Measurements from ENCODE around the gene HPSE2. TPM values are rescaled to one million over a fixed set of nuclear protein-coding genes. Genes with fewer than 3 reads are reported as not detected.

HPSE2 gene
- total RNA-seq, 1 donor from 2014 or later: not detected

DNA sequence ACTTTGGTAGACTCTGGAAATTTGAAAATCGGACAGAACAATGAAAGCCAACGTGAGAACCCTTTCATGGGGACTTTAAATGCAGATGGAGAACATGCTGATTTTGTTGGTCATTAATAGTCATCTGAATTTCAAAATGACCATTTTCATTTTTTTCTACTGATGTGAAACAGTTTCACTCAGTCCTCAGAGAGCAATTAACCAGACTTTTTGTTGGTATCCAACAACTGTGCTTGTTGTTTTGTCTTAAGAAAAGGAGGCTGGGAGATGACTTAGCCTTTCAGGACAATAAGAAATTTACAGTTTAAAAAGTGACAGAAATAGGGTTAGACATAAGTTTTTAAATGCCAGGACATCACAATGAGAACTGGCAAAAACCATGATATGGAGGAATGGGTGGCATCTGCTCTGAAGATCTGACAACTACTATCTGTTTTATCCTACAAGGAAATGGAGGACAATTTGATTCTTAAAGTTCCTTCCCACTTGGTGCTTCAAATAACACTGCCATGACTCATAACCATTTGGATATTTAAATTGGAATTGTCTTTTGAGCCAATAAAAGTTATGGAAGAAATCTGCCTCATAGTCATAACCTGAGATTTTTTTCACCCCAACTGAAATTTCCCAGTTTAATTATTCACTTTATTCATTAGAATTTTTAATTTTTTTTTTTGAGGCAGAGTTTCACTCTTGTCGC lies 701.8 kb downstream of the HPSE2 start:
- FAIRE-seq (no peak), DNase-seq (ENCODE audit: low read depth) (peak; percentile 19)
- Histone ChIP-seq H3K27me3 (ENCODE audit: control insufficient read depth, insufficient read depth, low read length) (no peaks in the 10 kb centered on the region), H3K36me3 (ENCODE audit: control insufficient read depth, insufficient read depth, low read length) (no peaks in the 10 kb centered on the region), H3K4me3 (ENCODE audit: low read depth, low read length) (no peak overlapping the region)
- TF ChIP-seq, protein P1, sequence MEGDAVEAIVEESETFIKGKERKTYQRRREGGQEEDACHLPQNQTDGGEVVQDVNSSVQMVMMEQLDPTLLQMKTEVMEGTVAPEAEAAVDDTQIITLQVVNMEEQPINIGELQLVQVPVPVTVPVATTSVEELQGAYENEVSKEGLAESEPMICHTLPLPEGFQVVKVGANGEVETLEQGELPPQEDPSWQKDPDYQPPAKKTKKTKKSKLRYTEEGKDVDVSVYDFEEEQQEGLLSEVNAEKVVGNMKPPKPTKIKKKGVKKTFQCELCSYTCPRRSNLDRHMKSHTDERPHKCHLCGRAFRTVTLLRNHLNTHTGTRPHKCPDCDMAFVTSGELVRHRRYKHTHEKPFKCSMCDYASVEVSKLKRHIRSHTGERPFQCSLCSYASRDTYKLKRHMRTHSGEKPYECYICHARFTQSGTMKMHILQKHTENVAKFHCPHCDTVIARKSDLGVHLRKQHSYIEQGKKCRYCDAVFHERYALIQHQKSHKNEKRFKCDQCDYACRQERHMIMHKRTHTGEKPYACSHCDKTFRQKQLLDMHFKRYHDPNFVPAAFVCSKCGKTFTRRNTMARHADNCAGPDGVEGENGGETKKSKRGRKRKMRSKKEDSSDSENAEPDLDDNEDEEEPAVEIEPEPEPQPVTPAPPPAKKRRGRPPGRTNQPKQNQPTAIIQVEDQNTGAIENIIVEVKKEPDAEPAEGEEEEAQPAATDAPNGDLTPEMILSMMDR (IDR thresholded peaks at IDR 0.05; ENCODE audit: insufficient read depth, low read length, severe bottlenecking): no peak

- FAIRE-seq: no peak
Observed at GRCh38 chr10:98533241-98533640, 702.4 kb downstream of the HPSE2 start.

DNA sequence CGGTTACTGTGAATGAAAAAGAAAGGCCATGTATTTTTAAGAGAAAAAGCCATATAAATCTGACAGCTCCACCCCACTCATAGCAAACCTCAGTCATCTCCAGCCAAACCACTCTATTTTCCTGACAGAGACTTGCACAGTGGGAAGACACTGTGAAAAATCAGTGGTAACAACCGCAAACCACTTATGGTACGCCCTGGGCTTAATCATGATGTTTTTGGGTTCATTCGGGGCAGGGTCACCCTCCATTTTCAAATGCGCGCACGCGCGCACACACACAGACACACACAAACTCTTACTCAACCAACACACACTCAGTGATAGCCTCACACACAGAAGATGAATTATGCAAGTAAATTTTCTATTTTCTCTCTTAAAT lies 706.9 kb downstream of the HPSE2 start:
- no peaks in the 10 kb centered on the region for H3K27me3 ChIP-seq (ENCODE audit: control insufficient read depth, insufficient read depth, low read length)
- no peak for DNase-seq (ENCODE audit: low read depth)
- no peak for FAIRE-seq
- H3K36me3 ChIP-seq (ENCODE audit: control insufficient read depth, insufficient read depth, low read length): no peaks in the 10 kb centered on the region
- no peak overlapping the region for H3K4me3 ChIP-seq (ENCODE audit: low read depth, low read length)
- TF ChIP-seq, protein P1 (IDR thresholded peaks at IDR 0.05; ENCODE audit: insufficient read depth, low read length, severe bottlenecking): no peak

More at GRCh38 chr10:98533241-98533640, 702.4 kb downstream of the HPSE2 start:
- H3K36me3 ChIP-seq (ENCODE audit: control insufficient read depth, insufficient read depth, low read length): no peaks in the 10 kb centered on the region
- TF ChIP-seq, protein P1 (IDR thresholded peaks at IDR 0.05; ENCODE audit: insufficient read depth, low read length, severe bottlenecking): no peak
- no peak overlapping the region for H3K4me3 ChIP-seq (ENCODE audit: low read depth, low read length)
- H3K27me3 ChIP-seq (ENCODE audit: control insufficient read depth, insufficient read depth, low read length): no peaks in the 10 kb centered on the region
- DNase-seq (ENCODE audit: low read depth): no peak

- no peaks in the 10 kb centered on the region for H3K36me3 ChIP-seq (ENCODE audit: control insufficient read depth, insufficient read depth, low read length)
- FAIRE-seq (no peak), DNase-seq (ENCODE audit: low read depth) (no peak)
- no peaks in the 10 kb centered on the region for H3K27me3 ChIP-seq (ENCODE audit: control insufficient read depth, insufficient read depth, low read length)
- TF ChIP-seq, protein P1 (IDR thresholded peaks at IDR 0.05; ENCODE audit: insufficient read depth, low read length, severe bottlenecking): no peak
- no peak overlapping the region for H3K4me3 ChIP-seq (ENCODE audit: low read depth, low read length)
Observed at GRCh38 chr10:98528166-98528804, 707.4 kb downstream of the HPSE2 start.

DNA sequence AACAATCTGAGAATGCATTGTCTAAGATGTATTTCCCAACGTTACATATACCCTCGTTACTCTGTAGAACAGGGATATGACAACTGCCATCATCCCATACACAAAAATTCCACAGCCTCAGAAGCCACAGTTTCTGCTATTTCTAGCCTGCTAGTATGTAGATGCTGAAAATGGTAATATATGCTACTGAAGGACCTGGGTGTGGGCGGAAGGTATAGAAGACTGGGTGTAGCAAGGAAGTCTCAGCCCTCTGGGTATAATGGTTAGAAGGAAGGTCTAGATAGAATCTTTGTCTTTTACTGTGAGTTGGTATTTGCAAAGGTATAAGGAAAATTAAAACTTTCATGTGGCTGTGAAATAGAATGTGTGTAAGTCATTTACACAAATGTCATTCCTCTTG lies 709.7 kb downstream of the HPSE2 start:
- H3K27me3 ChIP-seq (ENCODE audit: control insufficient read depth, insufficient read depth, low read length): no peaks in the 10 kb centered on the region
- FAIRE-seq: no peak
- TF ChIP-seq, protein P1 (IDR thresholded peaks at IDR 0.05; ENCODE audit: insufficient read depth, low read length, severe bottlenecking): no peak

More for the DNA sequence above, 709.7 kb downstream of the HPSE2 start:
- DNase-seq (ENCODE audit: low read depth): no peak
- no peak overlapping the region for H3K4me3 ChIP-seq (ENCODE audit: low read depth, low read length)
- H3K36me3 ChIP-seq (ENCODE audit: control insufficient read depth, insufficient read depth, low read length): no peaks in the 10 kb centered on the region

Measured in bronchial epithelial cell (primary cell).